A673 (cell line): ENCODE results near the gene NCBP2. TPM values are rescaled to one million over a fixed set of nuclear protein-coding genes. Genes with fewer than 3 reads are reported as not detected.

Source experiments
- BruUV-seq: library from RNA; stranded (reverse); fragments of 400-500 nt; replicated peaks from 2 replicates; lab custom pipeline; 2021; lab: Mats Ljungman, UMichigan
- CTCF ChIA-PET: fragments of 300-600 bp; sonication (Branson Sonifier 250); formaldehyde crosslinking; loops from one replicate; lab custom pipeline; 2022; ENCODE audit warnings: antibody characterized with exemption; lab: Charles Lee
- POLR2A ChIA-PET: fragments of 300-600 bp; sonication (Branson Sonifier 250); formaldehyde crosslinking; loops from one replicate; lab custom pipeline; 2022; ENCODE audit warnings: antibody characterized with exemption; ENCODE audit not compliant: low non-redundant PET; lab: Charles Lee
- DNase-seq: peaks from one replicate; pipeline ENCODE4 v3.0.0-alpha.2; 2015; ENCODE audit warnings: low spot score
- H3K27ac ChIP-seq: fragments of 200-600 bp; sonication (generic); 2 replicates; pipeline ENCODE4 v1.5.1; 2016; ENCODE audit warnings: mixed run types, low read depth, mild to moderate bottlenecking, mixed read lengths, antibody characterized with exemption, low read length; ENCODE audit not compliant: poor library complexity, severe bottlenecking
- H3K27me3 ChIP-seq: fragments of 200-600 bp; sonication (generic); replicated peaks from 2 replicates; pipeline ENCODE4 v1.6.1; 2017; ENCODE audit warnings: mixed run types, low read depth, mild to moderate bottlenecking, mixed read lengths, antibody characterized with exemption, low read length; ENCODE audit not compliant: insufficient read depth, poor library complexity
- H3K36me3 ChIP-seq: fragments of 200-600 bp; sonication (generic); 2 replicates; pipeline ENCODE4 v1.6.1; 2016; ENCODE audit warnings: mixed run types, mild to moderate bottlenecking, mixed read lengths, antibody characterized with exemption, low read length; ENCODE audit not compliant: insufficient read depth, poor library complexity, severe bottlenecking
- H3K4me1 ChIP-seq: fragments of 200-600 bp; sonication (generic); 2 replicates; pipeline ENCODE4 v1.6.1; 2017; ENCODE audit warnings: mixed run types, mild to moderate bottlenecking, mixed read lengths, antibody characterized with exemption, low read length; ENCODE audit not compliant: insufficient read depth, poor library complexity, severe bottlenecking
- H3K4me3 ChIP-seq: fragments of 200-600 bp; sonication (generic); 2 replicates; pipeline ENCODE4 v1.5.1; 2016; ENCODE audit warnings: low read depth, mixed run types, mild to moderate bottlenecking, mixed read lengths, low read length; ENCODE audit not compliant: poor library complexity, severe bottlenecking
- H3K9me3 ChIP-seq: fragments of 200-600 bp; sonication (generic); 2 replicates; pipeline ENCODE4 v1.6.1; 2016; ENCODE audit warnings: mixed run types, low read depth, mild to moderate bottlenecking, mixed read lengths, antibody characterized with exemption, low read length; ENCODE audit not compliant: poor library complexity, severe bottlenecking
- CTCF ChIP-seq: fragments of 300-800, 200-600 bp; sonication (generic); conservative IDR thresholded peaks from 2 replicates; pipeline ENCODE4 v1.5.1; 2017; ENCODE audit warnings: low read depth, mild to moderate bottlenecking, antibody characterized with exemption, low read length, moderate library complexity, mixed read lengths
- EZH2 ChIP-seq: fragments of 200-600 bp; sonication (generic); IDR thresholded peaks from 2 replicates; pipeline ENCODE4 v1.6.1; 2017; ENCODE audit warnings: borderline replicate concordance, low read depth, mild to moderate bottlenecking, mixed read lengths, antibody characterized with exemption, low read length; ENCODE audit not compliant: poor library complexity, severe bottlenecking
- intact Hi-C: fragments of 100-400 bp; cut with micrococcal nuclease; formaldehyde crosslinking; loops from one replicate; pipeline ENCODE4 v1.10.0; 2022; ENCODE audit not compliant: unreplicated experiment
- total RNA-seq: library from RNA; stranded (reverse); gene quantifications from 2 replicates; pipeline ENCODE4 v1.2.3, GENCODE V29; 2021

The NCBP2 gene
- total RNA-seq, 1 experiment from 2014 or later = 93.7 TPM

DNA sequence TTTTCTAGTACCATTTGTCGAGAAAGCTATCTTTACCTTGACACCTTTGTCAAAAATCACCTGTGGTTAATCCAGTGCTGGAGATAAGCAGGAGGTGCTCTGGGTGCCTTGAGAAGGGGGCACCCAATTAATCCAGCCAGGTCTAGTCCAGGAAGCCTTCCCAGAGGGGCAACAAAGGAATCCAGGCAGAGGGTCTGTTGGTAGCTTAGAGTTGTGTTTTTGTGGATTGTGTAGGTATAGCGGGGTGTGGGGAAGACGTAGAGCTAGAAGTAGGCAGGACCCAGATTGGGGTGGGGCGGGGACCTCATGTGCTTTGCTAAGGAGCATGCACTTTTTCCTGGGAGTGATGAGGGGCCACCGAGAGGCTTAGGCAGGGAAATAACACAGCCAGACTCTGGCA, 32.3 kb upstream of the NCBP2 start:
- no peak overlapping the region for H3K27ac ChIP-seq
- no peak for DNase-seq
- intact Hi-C loops = loop anchor here (10.0 kb wide), 1 partner anchor 530 kb away; no protein-coding TSS in a partner anchor
- no peaks in the 10 kb centered on the region for H3K36me3 ChIP-seq
- ChIA-PET CTCF (no interaction called here), POLR2A (no interaction called here)
- no peaks in the 10 kb centered on the region for H3K27me3 ChIP-seq
- TF ChIP-seq EZH2 (no peak), CTCF (no peak)
- no peak overlapping the region for H3K4me3 ChIP-seq
- no peaks in the 10 kb centered on the region for H3K9me3 ChIP-seq
- no TSS peak for BruUV-seq
- no peaks in the 10 kb centered on the region for H3K4me1 ChIP-seq

- POLR2A ChIA-PET = no interaction called here
- no peak for DNase-seq
- Histone ChIP-seq H3K27ac (no peak overlapping the region), H3K36me3 (no peaks in the 10 kb centered on the region), H3K9me3 (no peaks in the 10 kb centered on the region), H3K4me1 (no peaks in the 10 kb centered on the region), H3K27me3 (no peaks in the 10 kb centered on the region), H3K4me3 (no peak overlapping the region)
- intact Hi-C loops = loop anchor here (10.0 kb wide), 1 partner anchor 534 kb away; no protein-coding TSS in a partner anchor
- TF ChIP-seq EZH2 (no peak), CTCF (no peak)
- CTCF ChIA-PET = no interaction called here
- BruUV-seq = no TSS peak
These were observed 28.9 kb upstream of the NCBP2 start for GRCh38 chr3:196971094-196971698.

- BruUV-seq = no TSS peak
- DNase-seq = no peak
- intact Hi-C loops = loop anchor here (10.0 kb wide), 1 partner anchor 534 kb away; no protein-coding TSS in a partner anchor
- H3K9me3 ChIP-seq = no peaks in the 10 kb centered on the region
- no peaks in the 10 kb centered on the region for H3K36me3 ChIP-seq
- no peaks in the 10 kb centered on the region for H3K27me3 ChIP-seq
- ChIA-PET POLR2A (no interaction called here), CTCF (interaction anchor here (1.3 kb wide), 1 partner anchor 361 kb away, joined by 3 read pairs; no protein-coding TSS in a partner anchor)
- TF ChIP-seq CTCF = no peak
- no peak for TF ChIP-seq EZH2
- H3K27ac ChIP-seq = no peak overlapping the region
- no peaks in the 10 kb centered on the region for H3K4me1 ChIP-seq
- no peak overlapping the region for H3K4me3 ChIP-seq
These were observed 28.3 kb upstream of the NCBP2 start for GRCh38 chr3:196970547-196971093.
